ENCODE measurements around the gene DLK1. TPM values are rescaled to one million over a fixed set of nuclear protein-coding genes. Genes with fewer than 3 reads are reported as not detected.

The DLK1 gene
- polyA plus RNA-seq, 1 donor from 2014 or later = not detected

- no peaks in the 10 kb centered on the region for H3K4me1 Mint-ChIP-seq
- H3K27ac Mint-ChIP-seq = no peak overlapping the region
- H3K9me3 Mint-ChIP-seq = peaks cover 0 to 2% (median 0%) of the 10 kb centered on the region in 3 donors
- no peaks in the 10 kb centered on the region for H3K36me3 Mint-ChIP-seq
- H3K4me3 Mint-ChIP-seq = no peak overlapping the region
- H3K27me3 Mint-ChIP-seq = peaks cover 7% of the 10 kb centered on the region
Observed at GRCh38 chr14:100741966-100742365, 15.3 kb downstream of the DLK1 start.

GRCh38 chr14:100746326-100746725 lies 19.6 kb downstream of the DLK1 start:
- Mint-ChIP-seq H3K9me3 (peaks cover 0 to 2% (median 2%) of the 10 kb centered on the region in 3 donors), H3K4me3 (no peak overlapping the region), H3K27me3 (peaks cover 7% of the 10 kb centered on the region), H3K36me3 (peaks cover 2% of the 10 kb centered on the region), H3K27ac (no peak overlapping the region), H3K4me1 (no peaks in the 10 kb centered on the region)

GRCh38 chr14:100747021-100747586 lies 20.4 kb downstream of the DLK1 start:
- no peak overlapping the region for H3K4me3 Mint-ChIP-seq
- peaks cover 2% of the 10 kb centered on the region for H3K36me3 Mint-ChIP-seq
- no peak overlapping the region for H3K27ac Mint-ChIP-seq
- H3K9me3 Mint-ChIP-seq = peaks cover 0 to 5% (median 2%) of the 10 kb centered on the region in 3 donors
- no peaks in the 10 kb centered on the region for H3K4me1 Mint-ChIP-seq
- H3K27me3 Mint-ChIP-seq = peaks cover 10% of the 10 kb centered on the region

GRCh38 chr14:100747736-100748135 lies 21.0 kb downstream of the DLK1 start:
- no peak overlapping the region for H3K4me3 Mint-ChIP-seq
- H3K27ac Mint-ChIP-seq = no peak overlapping the region
- peaks cover 2% of the 10 kb centered on the region for H3K36me3 Mint-ChIP-seq
- no peaks in the 10 kb centered on the region for H3K4me1 Mint-ChIP-seq
- H3K9me3 Mint-ChIP-seq = peaks cover 0 to 5% (median 2%) of the 10 kb centered on the region in 3 donors
- H3K27me3 Mint-ChIP-seq = peaks cover 10% of the 10 kb centered on the region

- Mint-ChIP-seq H3K27ac (no peak overlapping the region), H3K4me1 (no peaks in the 10 kb centered on the region), H3K4me3 (no peak overlapping the region), H3K36me3 (peaks cover 2% of the 10 kb centered on the region), H3K9me3 (peaks cover 0 to 5% (median 2%) of the 10 kb centered on the region in 3 donors), H3K27me3 (peaks cover 10% of the 10 kb centered on the region)
Observed at GRCh38 chr14:100748403-100748802, 21.7 kb downstream of the DLK1 start.

- H3K27ac Mint-ChIP-seq = no peak overlapping the region
- H3K4me3 Mint-ChIP-seq = no peak overlapping the region
- peaks cover 2% of the 10 kb centered on the region for H3K36me3 Mint-ChIP-seq
- peaks cover 7% of the 10 kb centered on the region for H3K27me3 Mint-ChIP-seq
- H3K9me3 Mint-ChIP-seq = peaks cover 0 to 7% (median 2%) of the 10 kb centered on the region in 3 donors
- H3K4me1 Mint-ChIP-seq = no peaks in the 10 kb centered on the region
Observed at GRCh38 chr14:100748944-100749343, 22.3 kb downstream of the DLK1 start.

- Mint-ChIP-seq H3K27me3 (peaks cover 5% of the 10 kb centered on the region), H3K36me3 (peaks cover 2% of the 10 kb centered on the region)
Observed at GRCh38 chr14:100749967-100750597, 23.4 kb downstream of the DLK1 start.

GRCh38 chr14:100750762-100751699 lies 24.3 kb downstream of the DLK1 start:
- Mint-ChIP-seq H3K27ac (no peak overlapping the region), H3K36me3 (peaks cover 2% of the 10 kb centered on the region), H3K27me3 (peaks cover 3% of the 10 kb centered on the region), H3K4me3 (no peak overlapping the region), H3K9me3 (peaks cover 0 to 7% (median 4%) of the 10 kb centered on the region in 3 donors), H3K4me1 (no peaks in the 10 kb centered on the region)

More at GRCh38 chr14:100749967-100750597, 23.4 kb downstream of the DLK1 start:
- peak overlapping the region in 1 of 4 donors; percentile 8 for H3K4me3 Mint-ChIP-seq
- H3K27ac Mint-ChIP-seq = no peak overlapping the region
- peaks cover 0 to 5% (median 2%) of the 10 kb centered on the region in 3 donors for H3K9me3 Mint-ChIP-seq
- H3K4me1 Mint-ChIP-seq = no peaks in the 10 kb centered on the region

GRCh38 chr14:100754020-100754419 lies 27.3 kb downstream of the DLK1 start:
- H3K9me3 Mint-ChIP-seq = peaks cover 0 to 9% (median 4%) of the 10 kb centered on the region in 3 donors
- no peaks in the 10 kb centered on the region for H3K4me1 Mint-ChIP-seq
- H3K4me3 Mint-ChIP-seq = no peak overlapping the region
- H3K27me3 Mint-ChIP-seq = peaks cover 3% of the 10 kb centered on the region
- peaks cover 2% of the 10 kb centered on the region for H3K36me3 Mint-ChIP-seq
- H3K27ac Mint-ChIP-seq = no peak overlapping the region

GRCh38 chr14:100755649-100756048 lies 29.0 kb downstream of the DLK1 start:
- H3K4me3 Mint-ChIP-seq = no peak overlapping the region

GRCh38 chr14:100761481-100761880 lies 34.8 kb downstream of the DLK1 start:
- H3K4me3 Mint-ChIP-seq = no peak overlapping the region
- no peaks in the 10 kb centered on the region for H3K36me3 Mint-ChIP-seq
- no peak overlapping the region for H3K27ac Mint-ChIP-seq
- H3K27me3 Mint-ChIP-seq = no peaks in the 10 kb centered on the region
- peaks cover 0 to 5% (median 0%) of the 10 kb centered on the region in 3 donors for H3K9me3 Mint-ChIP-seq
- H3K4me1 Mint-ChIP-seq = no peaks in the 10 kb centered on the region

More at GRCh38 chr14:100755649-100756048, 29.0 kb downstream of the DLK1 start:
- H3K4me1 Mint-ChIP-seq = no peaks in the 10 kb centered on the region
- H3K36me3 Mint-ChIP-seq = peaks cover 2% of the 10 kb centered on the region
- H3K9me3 Mint-ChIP-seq = peaks cover 0 to 9% (median 4%) of the 10 kb centered on the region in 3 donors
- H3K27ac Mint-ChIP-seq = no peak overlapping the region
- H3K27me3 Mint-ChIP-seq = peaks cover 3% of the 10 kb centered on the region

- H3K27ac Mint-ChIP-seq = no peak overlapping the region
- H3K36me3 Mint-ChIP-seq = no peaks in the 10 kb centered on the region
- peaks cover 0 to 5% (median 0%) of the 10 kb centered on the region in 3 donors for H3K9me3 Mint-ChIP-seq
- peak overlapping the region in 1 of 4 donors; percentile 18 for H3K4me3 Mint-ChIP-seq
- no peaks in the 10 kb centered on the region for H3K4me1 Mint-ChIP-seq
- no peaks in the 10 kb centered on the region for H3K27me3 Mint-ChIP-seq
Observed at GRCh38 chr14:100762089-100762515, 35.4 kb downstream of the DLK1 start.

GRCh38 chr14:100762901-100763300 lies 36.2 kb downstream of the DLK1 start:
- Mint-ChIP-seq H3K27ac (no peak overlapping the region), H3K4me1 (no peaks in the 10 kb centered on the region), H3K4me3 (no peak overlapping the region), H3K27me3 (no peaks in the 10 kb centered on the region), H3K9me3 (peaks cover 0 to 5% (median 0%) of the 10 kb centered on the region in 3 donors), H3K36me3 (no peaks in the 10 kb centered on the region)

- Mint-ChIP-seq H3K27me3 (no peaks in the 10 kb centered on the region), H3K4me3 (no peak overlapping the region), H3K9me3 (peaks cover 0 to 3% (median 0%) of the 10 kb centered on the region in 3 donors), H3K4me1 (no peaks in the 10 kb centered on the region), H3K36me3 (no peaks in the 10 kb centered on the region), H3K27ac (no peak overlapping the region)
Observed at GRCh38 chr14:100764471-100765115, 37.9 kb downstream of the DLK1 start.

All from IgD-negative memory B cell (primary cell).